Parathyroid adenoma (tissue), 2 donors: ENCODE measurements around the gene HIPK1.
A peak's percentile ranks its signal among the peaks of the same experiment; 100 is the strongest.

ENCODE experiments used
- H2AFZ ChIP-seq: fragments of 300-600 bp; sonication (generic); one replicate; pipeline ENCODE4 v1.7.0; 2017; ENCODE audit warnings: antibody characterized with exemption, mild to moderate bottlenecking
- H3K27ac ChIP-seq: fragments of 300-600 bp; sonication (generic); one replicate; pipeline ENCODE4 v1.7.0; 2017
- H3K27me3 ChIP-seq: fragments of 300-600 bp; sonication (generic); one replicate; pipeline ENCODE4 v1.7.0; 2017; ENCODE audit warnings: low read length; ENCODE audit not compliant: control insufficient read depth, insufficient read depth
- H3K36me3 ChIP-seq: fragments of 300-600 bp; sonication (generic); one replicate; pipeline ENCODE4 v1.7.0; 2017; ENCODE audit warnings: low read length; ENCODE audit not compliant: control insufficient read depth, insufficient read depth
- H3K4me1 ChIP-seq: fragments of 300-600 bp; sonication (generic); one replicate; pipeline ENCODE4 v1.7.0; 2017; ENCODE audit warnings: control low read depth
- H3K4me2 ChIP-seq: fragments of 300-600 bp; sonication (generic); one replicate; pipeline ENCODE4 v1.7.0; 2017; ENCODE audit warnings: low read length
- H3K4me3 ChIP-seq: fragments of 300-600 bp; sonication (generic); one replicate; pipeline ENCODE4 v1.7.0; 2017; ENCODE audit warnings: low read depth, low read length
- H3K79me2 ChIP-seq: fragments of 300-600 bp; sonication (generic); one replicate; pipeline ENCODE4 v1.7.0; 2017; ENCODE audit warnings: control low read depth
- H3K9ac ChIP-seq: fragments of 300-600 bp; sonication (generic); one replicate; pipeline ENCODE4 v1.7.0; 2017; ENCODE audit warnings: mild to moderate bottlenecking
- H3K9me3 ChIP-seq: fragments of 300-600 bp; sonication (generic); one replicate; pipeline ENCODE4 v1.7.0; 2017; ENCODE audit warnings: low read length; ENCODE audit not compliant: control insufficient read depth
- CTCF ChIP-seq: fragments of 300-600 bp; sonication (generic); IDR thresholded peaks from one replicate; pipeline ENCODE4 v1.7.0; 2017; ENCODE audit warnings: antibody characterized with exemption, mild to moderate bottlenecking
- donor health status: primary hyperparathyroidism.

HIPK1 gene

GRCh38 chr1:113928941-113929749 lies at the start of gene HIPK1:
Gene HIPK1, plus strand, starts transcription at chr1:113929324.
- peaks cover 6% of the 10 kb centered on the region for H3K4me1 ChIP-seq

GRCh38 chr1:113879739-113880038 lies 49.4 kb upstream of the HIPK1 start:
- Histone ChIP-seq H3K27ac (no peak overlapping the region), H2AFZ (no peak overlapping the region), H3K79me2 (no peaks in the 10 kb centered on the region), H3K4me2 (no peak overlapping the region), H3K4me3 (no peak overlapping the region), H3K36me3 (no peaks in the 10 kb centered on the region), H3K9ac (no peak overlapping the region), H3K4me1 (no peaks in the 10 kb centered on the region), H3K9me3 (no peaks in the 10 kb centered on the region), H3K27me3 (no peaks in the 10 kb centered on the region)
- no peak for TF ChIP-seq CTCF

More at GRCh38 chr1:113928941-113929749, at the start of gene HIPK1:
- Histone ChIP-seq H3K9ac (peak within 1 kb of the TSS; percentile 76), H3K4me2 (peak within 1 kb of the TSS; percentile 97), H3K79me2 (peaks cover 10% of the 10 kb centered on the region), H2AFZ (peak within 1 kb of the TSS; percentile 93), H3K36me3 (no peaks in the 10 kb centered on the region), H3K4me3 (peak within 1 kb of the TSS; percentile 86), H3K9me3 (no peaks in the 10 kb centered on the region), H3K27ac (peak within 1 kb of the TSS; percentile 92), H3K27me3 (no peaks in the 10 kb centered on the region)
- TF ChIP-seq CTCF = no peak

GRCh38 chr1:113881661-113882060 lies 47.5 kb upstream of the HIPK1 start:
- Histone ChIP-seq H3K79me2 (no peaks in the 10 kb centered on the region), H3K27me3 (no peaks in the 10 kb centered on the region), H3K36me3 (no peaks in the 10 kb centered on the region), H3K4me1 (no peaks in the 10 kb centered on the region), H3K27ac (no peak overlapping the region), H3K9me3 (no peaks in the 10 kb centered on the region), H3K4me2 (no peak overlapping the region), H3K4me3 (no peak overlapping the region), H2AFZ (no peak overlapping the region), H3K9ac (no peak overlapping the region)
- TF ChIP-seq CTCF = no peak

GRCh38 chr1:113886417-113887401 lies 42.4 kb upstream of the HIPK1 start:
- H3K79me2 ChIP-seq = no peaks in the 10 kb centered on the region
- H3K36me3 ChIP-seq = no peaks in the 10 kb centered on the region
- H2AFZ ChIP-seq = no peak overlapping the region
- no peaks in the 10 kb centered on the region for H3K9me3 ChIP-seq
- no peak overlapping the region for H3K4me3 ChIP-seq
- H3K27ac ChIP-seq = no peak overlapping the region
- H3K27me3 ChIP-seq = no peaks in the 10 kb centered on the region
- no peak overlapping the region for H3K4me2 ChIP-seq
- no peak overlapping the region for H3K9ac ChIP-seq
- no peaks in the 10 kb centered on the region for H3K4me1 ChIP-seq
- TF ChIP-seq CTCF = no peak
